ENCODE results near the gene ADCY2. TPM values are rescaled to one million over a fixed set of nuclear protein-coding genes. Genes with fewer than 3 reads are reported as not detected.

The ADCY2 gene
- total and polyA plus RNA-seq, 2 of the 13 experiments (the other 11 are each of a cell fraction or from before 2014, with no cell fraction given): not detected

- TF ChIP-seq KAT2B (IDR thresholded peaks at IDR 0.05; ENCODE audit: borderline replicate concordance, low read depth, low read length) (no peak), SIN3B (IDR thresholded peaks at IDR 0.05; ENCODE audit: low read length) (no peak), ZNF746 (CRISPR knock-in tag; IDR thresholded peaks at IDR 0.05) (no peak)
These were observed 280.5 kb downstream of the ADCY2 start (continued) for GRCh38 chr5:7676455-7676854.

GRCh38 chr5:7678030-7678429, 282.1 kb downstream of the ADCY2 start:
- no peaks in the 10 kb centered on the region for H3K9me3 ChIP-seq (ENCODE audit: low read length)
- no peaks in the 10 kb centered on the region for H4K20me1 ChIP-seq (ENCODE audit: insufficient read depth, low read length)
- in situ Hi-C loops (cut with HindIII; ENCODE audit: extremely low pct_ligation_motif_present, low pct_unique_long_range_greater_than_20kb) (no loop called here), intact Hi-C loops (cut with micrococcal nuclease; ENCODE audit: unreplicated experiment) (no loop called here)
- H3K27ac ChIP-seq (ENCODE audit: extremely low read length, insufficient read depth, low read length): no peak overlapping the region
- no peak overlapping the region for H3K4me3 ChIP-seq (replicated peaks in 1 of 3; ENCODE audit: insufficient read depth in 1 of 3, low read depth in 2 of 3, low read length in 3 of 3)
- no peak overlapping the region for H3K4me2 ChIP-seq (ENCODE audit: low read depth, low read length)
- H3K79me2 ChIP-seq (ENCODE audit: insufficient read depth, low read length): no peaks in the 10 kb centered on the region
- BruUV-seq (replicated peaks): no TSS peak
- no peak overlapping the region for H3K9ac ChIP-seq (ENCODE audit: insufficient read depth, low read depth, low read length)
- FAIRE-seq (no peak), DNase-seq (ENCODE audit: low spot score) (no peak), ATAC-seq (no peak)
- H2AFZ ChIP-seq (ENCODE audit: low read length): no peak overlapping the region
- no peaks in the 10 kb centered on the region for H3K36me3 ChIP-seq (replicated peaks in 1 of 2; ENCODE audit: control insufficient read depth in 1 of 2, insufficient read depth in 2 of 2, low read length in 2 of 2)
- TF ChIP-seq SKIL (CRISPR knock-in tag; IDR thresholded peaks at IDR 0.05; ENCODE audit: borderline replicate concordance) (no peak), HMG20A (CRISPR knock-in tag; IDR thresholded peaks at IDR 0.05; ENCODE audit: borderline replicate concordance) (no peak), HMGA1 (CRISPR knock-in tag; conservative IDR thresholded peaks at IDR 0.05) (no peak), PLRG1 (conservative IDR thresholded peaks at IDR 0.05) (no peak), BORCS8-MEF2B (CRISPR knock-in tag; IDR thresholded peaks at IDR 0.05) (no peak), SNAPC2 (CRISPR knock-in tag; IDR thresholded peaks at IDR 0.05) (no peak), ZNF530 (CRISPR knock-in tag; IDR thresholded peaks at IDR 0.05; ENCODE audit: low read depth) (no peak)
- 12% methylated on average over 4 of the region's 4 CpGs for WGBS (ENCODE audit: low lambda C conversion rate)
- CTCF ChIA-PET (ENCODE audit: low intra/inter-chr PET ratio, low total read pairs): no interaction called here
- H3K27me3 ChIP-seq (ENCODE audit: control insufficient read depth in 1 of 2, insufficient read depth in 2 of 2, low read length in 2 of 2): no peaks in the 10 kb centered on the region
- no peaks in the 10 kb centered on the region for H3K4me1 ChIP-seq (ENCODE audit: insufficient read depth, low read length)
- POLR2A ChIA-PET: no interaction called here
